OCI-LY3 (cell line): Measurements from ENCODE around the gene MRPL38.

Source experiments
- EZH2phosphoT487 ChIP-seq: fragments of 200-600 bp; shearing (Covaris generic); IDR thresholded peaks from 2 replicates; pipeline ENCODE4 v1.6.1; 2018; ENCODE audit warnings: antibody characterized with exemption, mixed run types, low read depth
- TF ChIP-seq, protein P1 (sequence below): fragments of 200-600, 300-600 bp; sonication (generic); IDR thresholded peaks from 2 replicates; pipeline ENCODE4 v1.5.1; 2014; ENCODE audit warnings: antibody characterized with exemption, low read length, low read depth

DNA sequence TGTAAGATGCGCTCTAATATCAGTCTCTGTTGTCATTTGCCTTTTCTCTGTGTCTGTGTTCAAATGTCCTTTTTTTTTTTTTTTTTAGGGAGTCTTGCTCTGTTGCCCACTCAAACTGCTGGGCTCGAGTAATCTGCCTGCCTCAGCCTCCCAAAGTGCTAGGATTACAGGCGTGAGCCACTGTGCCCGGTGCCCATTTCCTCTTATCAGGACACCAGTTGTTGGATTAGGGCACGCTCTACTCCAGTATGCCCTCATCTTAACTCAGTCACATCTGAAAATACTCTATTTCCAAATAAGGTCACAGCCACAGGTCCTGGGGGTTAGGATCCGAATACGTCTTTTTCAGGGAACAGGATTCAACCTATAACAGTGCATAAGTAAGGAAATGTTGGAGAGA, 24.4 kb downstream of the MRPL38 start:
- TF ChIP-seq, protein P1, sequence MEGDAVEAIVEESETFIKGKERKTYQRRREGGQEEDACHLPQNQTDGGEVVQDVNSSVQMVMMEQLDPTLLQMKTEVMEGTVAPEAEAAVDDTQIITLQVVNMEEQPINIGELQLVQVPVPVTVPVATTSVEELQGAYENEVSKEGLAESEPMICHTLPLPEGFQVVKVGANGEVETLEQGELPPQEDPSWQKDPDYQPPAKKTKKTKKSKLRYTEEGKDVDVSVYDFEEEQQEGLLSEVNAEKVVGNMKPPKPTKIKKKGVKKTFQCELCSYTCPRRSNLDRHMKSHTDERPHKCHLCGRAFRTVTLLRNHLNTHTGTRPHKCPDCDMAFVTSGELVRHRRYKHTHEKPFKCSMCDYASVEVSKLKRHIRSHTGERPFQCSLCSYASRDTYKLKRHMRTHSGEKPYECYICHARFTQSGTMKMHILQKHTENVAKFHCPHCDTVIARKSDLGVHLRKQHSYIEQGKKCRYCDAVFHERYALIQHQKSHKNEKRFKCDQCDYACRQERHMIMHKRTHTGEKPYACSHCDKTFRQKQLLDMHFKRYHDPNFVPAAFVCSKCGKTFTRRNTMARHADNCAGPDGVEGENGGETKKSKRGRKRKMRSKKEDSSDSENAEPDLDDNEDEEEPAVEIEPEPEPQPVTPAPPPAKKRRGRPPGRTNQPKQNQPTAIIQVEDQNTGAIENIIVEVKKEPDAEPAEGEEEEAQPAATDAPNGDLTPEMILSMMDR, result no peak
- TF ChIP-seq EZH2phosphoT487, result no peak
